Measurements from ENCODE around the gene SCAI.
A peak's percentile ranks its signal among the peaks of the same experiment; 100 is the strongest.
"Not testable (repeated sequence)": the region's sequence is repeated elsewhere in the genome, so short reads cannot be mapped to it uniquely, and the experiment has no call there.

SCAI gene

GRCh38 chr9:124980431-124980830 is 162.9 kb downstream of the SCAI start:
- no peak overlapping the region for H3K27ac ChIP-seq
- TF ChIP-seq POLR2AphosphoS5 (IDR thresholded peaks at IDR 0.05; ENCODE audit: borderline replicate concordance, low read depth, low read length): no peak
- no peak for TF ChIP-seq EZH2 (IDR thresholded peaks at IDR 0.05)
- TF ChIP-seq FOXP2 (optimal IDR thresholded peaks at IDR 0.05; ENCODE audit: control extremely low read depth, extremely low read length, insufficient read depth): no peak
- no peak for DNase-seq (ENCODE audit: low read depth, low spot score)
- H3K9ac ChIP-seq (ENCODE audit: insufficient read length): no peak overlapping the region
- no peaks in the 10 kb centered on the region for H3K36me3 ChIP-seq (ENCODE audit: insufficient read depth, low read length)
- no peaks in the 10 kb centered on the region for H3K9me3 ChIP-seq (ENCODE audit: low read depth, low read length)
- H3K4me3 ChIP-seq: no peak overlapping the region

GRCh38 chr9:124975131-124975530 is 168.2 kb downstream of the SCAI start:
- H3K4me3 ChIP-seq: no peak overlapping the region
- TF ChIP-seq POLR2AphosphoS5 (IDR thresholded peaks at IDR 0.05; ENCODE audit: borderline replicate concordance, low read depth, low read length) (no peak), EZH2 (IDR thresholded peaks at IDR 0.05) (no peak), FOXP2 (optimal IDR thresholded peaks at IDR 0.05; ENCODE audit: control extremely low read depth, extremely low read length, insufficient read depth) (no peak)
- no peak overlapping the region for H3K27ac ChIP-seq
- no peaks in the 10 kb centered on the region; the same call in 1 of the 2 replicates for H3K36me3 ChIP-seq (ENCODE audit: insufficient read depth, low read length)
- no peak for DNase-seq (ENCODE audit: low read depth, low spot score)
- H3K9ac ChIP-seq (ENCODE audit: insufficient read length): no peak overlapping the region
- H3K9me3 ChIP-seq (ENCODE audit: low read depth, low read length): no peaks in the 10 kb centered on the region

GRCh38 chr9:124973807-124974206 is 169.5 kb downstream of the SCAI start:
- Histone ChIP-seq H3K9me3 (ENCODE audit: low read depth, low read length) (no peaks in the 10 kb centered on the region), H3K4me3 (no peak overlapping the region), H3K27ac (no peak overlapping the region), H3K9ac (ENCODE audit: insufficient read length) (no peak overlapping the region), H3K36me3 (ENCODE audit: insufficient read depth, low read length) (no peaks in the 10 kb centered on the region; the same call in 1 of the 2 replicates)
- no peak for TF ChIP-seq FOXP2 (optimal IDR thresholded peaks at IDR 0.05; ENCODE audit: control extremely low read depth, extremely low read length, insufficient read depth)
- TF ChIP-seq EZH2 (IDR thresholded peaks at IDR 0.05): no peak
- no peak for TF ChIP-seq POLR2AphosphoS5 (IDR thresholded peaks at IDR 0.05; ENCODE audit: borderline replicate concordance, low read depth, low read length)
- DNase-seq (ENCODE audit: low read depth, low spot score): no peak

GRCh38 chr9:124972241-124972770 is 171.0 kb downstream of the SCAI start:
- Histone ChIP-seq H3K36me3 (ENCODE audit: insufficient read depth, low read length) (no peaks in the 10 kb centered on the region; the same call in 1 of the 2 replicates), H3K4me3 (no peak overlapping the region), H3K9ac (ENCODE audit: insufficient read length) (no peak overlapping the region), H3K9me3 (ENCODE audit: low read depth, low read length) (no peaks in the 10 kb centered on the region), H3K27ac (no peak overlapping the region)
- DNase-seq (ENCODE audit: low read depth, low spot score): no peak
- TF ChIP-seq POLR2AphosphoS5 (IDR thresholded peaks at IDR 0.05; ENCODE audit: borderline replicate concordance, low read depth, low read length) (no peak), FOXP2 (optimal IDR thresholded peaks at IDR 0.05; ENCODE audit: control extremely low read depth, extremely low read length, insufficient read depth) (no peak), EZH2 (IDR thresholded peaks at IDR 0.05) (no peak)

- DNase-seq (ENCODE audit: low read depth, low spot score): no peak
- H3K4me3 ChIP-seq: no peak overlapping the region
- no peak overlapping the region for H3K9ac ChIP-seq (ENCODE audit: insufficient read length)
- no peak for TF ChIP-seq FOXP2 (optimal IDR thresholded peaks at IDR 0.05; ENCODE audit: control extremely low read depth, extremely low read length, insufficient read depth)
- no peak for TF ChIP-seq POLR2AphosphoS5 (IDR thresholded peaks at IDR 0.05; ENCODE audit: borderline replicate concordance, low read depth, low read length)
- no peak for TF ChIP-seq EZH2 (IDR thresholded peaks at IDR 0.05)
- H3K36me3 ChIP-seq (ENCODE audit: insufficient read depth, low read length): no peaks in the 10 kb centered on the region
- H3K27ac ChIP-seq: peak overlapping the region; percentile 52; the same call in 1 of the 2 replicates
- H3K9me3 ChIP-seq (ENCODE audit: low read depth, low read length): no peaks in the 10 kb centered on the region
These were observed 173.9 kb downstream of the SCAI start for GRCh38 chr9:124969401-124969800.

- H3K9me3 ChIP-seq (ENCODE audit: low read depth, low read length): no peaks in the 10 kb centered on the region
- H3K4me3 ChIP-seq: no peak overlapping the region
- TF ChIP-seq EZH2 (IDR thresholded peaks at IDR 0.05) (no peak), FOXP2 (optimal IDR thresholded peaks at IDR 0.05; ENCODE audit: control extremely low read depth, extremely low read length, insufficient read depth) (no peak), POLR2AphosphoS5 (IDR thresholded peaks at IDR 0.05; ENCODE audit: borderline replicate concordance, low read depth, low read length) (no peak)
- no peak overlapping the region for H3K27ac ChIP-seq
- no peak for DNase-seq (ENCODE audit: low read depth, low spot score)
- H3K36me3 ChIP-seq (ENCODE audit: insufficient read depth, low read length): no peaks in the 10 kb centered on the region
- H3K9ac ChIP-seq (ENCODE audit: insufficient read length): no peak overlapping the region
These were observed 175.1 kb downstream of the SCAI start for GRCh38 chr9:124968238-124968637.

GRCh38 chr9:124965775-124966568 is 177.4 kb downstream of the SCAI start:
- peak overlapping the region; percentile 9; the same call in 1 of the 2 replicates for H3K27ac ChIP-seq
- H3K9ac ChIP-seq (ENCODE audit: insufficient read length); H3K36me3 ChIP-seq (ENCODE audit: insufficient read depth, low read length); DNase-seq (ENCODE audit: low read depth, low spot score); H3K4me3 ChIP-seq; H3K9me3 ChIP-seq (ENCODE audit: low read depth, low read length): not testable (repeated sequence)

- Histone ChIP-seq H3K36me3 (ENCODE audit: insufficient read depth, low read length) (no peaks in the 10 kb centered on the region), H3K9me3 (ENCODE audit: low read depth, low read length) (no peaks in the 10 kb centered on the region), H3K9ac (ENCODE audit: insufficient read length) (no peak overlapping the region), H3K27ac (0 out of 2 replicates have a peak overlapping the region, but pooled peaks have one; percentile 21), H3K4me3 (no peak overlapping the region)
- DNase-seq (ENCODE audit: low read depth, low spot score): no peak
- no peak for TF ChIP-seq EZH2 (IDR thresholded peaks at IDR 0.05)
- no peak for TF ChIP-seq POLR2AphosphoS5 (IDR thresholded peaks at IDR 0.05; ENCODE audit: borderline replicate concordance, low read depth, low read length)
- no peak for TF ChIP-seq FOXP2 (optimal IDR thresholded peaks at IDR 0.05; ENCODE audit: control extremely low read depth, extremely low read length, insufficient read depth)
These were observed 178.7 kb downstream of the SCAI start for GRCh38 chr9:124964604-124965003.

Measured in SK-N-MC (cell line).